Measurements from ENCODE around the gene KRT33A. TPM values are rescaled to one million over a fixed set of nuclear protein-coding genes. Genes with fewer than 3 reads are reported as not detected.
"Not testable (repeated sequence)": the region's sequence is repeated elsewhere in the genome, so short reads cannot be mapped to it uniquely, and the experiment has no call there.

The KRT33A gene
- polyA plus RNA-seq, 6 donors from 2014 or later = not detected

GRCh38 chr17:41351177-41351576 lies 549 bp upstream of the KRT33A start:
- peaks cover 0 to 8% of the 10 kb centered on the region in 2 donors for H3K36me3 Mint-ChIP-seq
- DNase-seq (no peak), ATAC-seq (ENCODE audit: low read depth in 2 of 2) (no peak)
- no peak overlapping the region for H3K4me3 Mint-ChIP-seq
- peaks cover 0 to 4% (median 0%) of the 10 kb centered on the region in 7 donors for H3K9me3 Mint-ChIP-seq
- H3K27me3 Mint-ChIP-seq = peaks cover 23 to 40% (median 35%) of the 10 kb centered on the region in 3 donors
- no peak overlapping the region for H3K27ac Mint-ChIP-seq
- H3K4me1 Mint-ChIP-seq = no peaks in the 10 kb centered on the region

GRCh38 chr17:41347869-41348760 lies 2.5 kb downstream of the KRT33A start:
- peaks cover 0 to 13% of the 10 kb centered on the region in 2 donors for H3K36me3 Mint-ChIP-seq
- no peak for ATAC-seq (ENCODE audit: low read depth in 2 of 2)
- H3K4me3 Mint-ChIP-seq = no peak overlapping the region
- H3K27me3 Mint-ChIP-seq = peaks cover 12 to 34% (median 34%) of the 10 kb centered on the region in 3 donors
- H3K4me1 Mint-ChIP-seq = no peaks in the 10 kb centered on the region
- H3K27ac Mint-ChIP-seq = peak overlapping the region in 1 of 6 donors; percentile 26
- no peak for DNase-seq
- H3K9me3 Mint-ChIP-seq = peaks cover 0 to 11% (median 3%) of the 10 kb centered on the region in 7 donors

- not testable (repeated sequence) for DNase-seq; ATAC-seq (ENCODE audit: low read depth in 2 of 2); H3K4me1 Mint-ChIP-seq; H3K27ac Mint-ChIP-seq; H3K4me3 Mint-ChIP-seq
- H3K27me3 Mint-ChIP-seq = peaks cover 0 to 28% (median 21%) of the 10 kb centered on the region in 3 donors
- peaks cover 0 to 12% of the 10 kb centered on the region in 2 donors for H3K36me3 Mint-ChIP-seq
- H3K9me3 Mint-ChIP-seq = peaks cover 8 to 24% (median 10%) of the 10 kb centered on the region in 7 donors
These were observed 4.2 kb downstream of the KRT33A start for GRCh38 chr17:41346421-41346820.

- DNase-seq (no peak), ATAC-seq (ENCODE audit: low read depth in 2 of 2) (no peak)
- Mint-ChIP-seq H3K36me3 (peaks cover 0 to 12% of the 10 kb centered on the region in 2 donors), H3K27ac (no peak overlapping the region), H3K4me1 (peaks cover 0 to 2% (median under 1%) of the 10 kb centered on the region in 3 donors), H3K27me3 (peaks cover 0 to 27% (median 20%) of the 10 kb centered on the region in 3 donors), H3K4me3 (no peak overlapping the region), H3K9me3 (peaks cover 8 to 24% (median 10%) of the 10 kb centered on the region in 7 donors)
These were observed 4.6 kb downstream of the KRT33A start for GRCh38 chr17:41345992-41346391.

- peaks cover 0 to 12% of the 10 kb centered on the region in 2 donors for H3K36me3 Mint-ChIP-seq
- H3K4me3 Mint-ChIP-seq = no peak overlapping the region
- peaks cover 3 to 29% (median 18%) of the 10 kb centered on the region in 3 donors for H3K27me3 Mint-ChIP-seq
- no peak overlapping the region for H3K27ac Mint-ChIP-seq
- ATAC-seq (ENCODE audit: low read depth in 2 of 2) (no peak), DNase-seq (no peak)
- H3K9me3 Mint-ChIP-seq = peaks cover 8 to 24% (median 10%) of the 10 kb centered on the region in 7 donors
- peaks cover 14 to 15% (median 14%) of the 10 kb centered on the region in 3 donors for H3K4me1 Mint-ChIP-seq
These were observed 7.6 kb downstream of the KRT33A start for GRCh38 chr17:41343029-41343428.

GRCh38 chr17:41340934-41341861 lies 9.4 kb downstream of the KRT33A start:
- Mint-ChIP-seq H3K4me3 (no peak overlapping the region), H3K27ac (peak overlapping the region in 1 of 6 donors; percentile 61), H3K27me3 (peaks cover 9 to 29% (median 12%) of the 10 kb centered on the region in 3 donors), H3K4me1 (peaks cover 14 to 15% (median 14%) of the 10 kb centered on the region in 3 donors), H3K36me3 (peaks cover 0 to 12% of the 10 kb centered on the region in 2 donors), H3K9me3 (peaks cover 8 to 24% (median 10%) of the 10 kb centered on the region in 7 donors)
- DNase-seq (no peak), ATAC-seq (ENCODE audit: low read depth in 2 of 2) (no peak)

- ATAC-seq (ENCODE audit: low read depth in 2 of 2) = no peak
- H3K9me3 Mint-ChIP-seq = peaks cover 8 to 24% (median 10%) of the 10 kb centered on the region in 7 donors
- peaks cover 14 to 15% (median 14%) of the 10 kb centered on the region in 3 donors for H3K4me1 Mint-ChIP-seq
- peaks cover 0 to 12% of the 10 kb centered on the region in 2 donors for H3K36me3 Mint-ChIP-seq
- peak overlapping the region in 1 of 6 donors; percentile 61 for H3K27ac Mint-ChIP-seq
- no peak for DNase-seq
- no peak overlapping the region for H3K4me3 Mint-ChIP-seq
- peaks cover 12 to 35% (median 14%) of the 10 kb centered on the region in 3 donors for H3K27me3 Mint-ChIP-seq
These were observed 10.1 kb downstream of the KRT33A start for GRCh38 chr17:41340494-41340893.

GRCh38 chr17:41339571-41340172 lies 11.0 kb downstream of the KRT33A start:
- ATAC-seq (ENCODE audit: low read depth in 2 of 2) = no peak
- Mint-ChIP-seq H3K27me3 (peaks cover 12 to 41% (median 18%) of the 10 kb centered on the region in 3 donors), H3K36me3 (peaks cover 0 to 12% of the 10 kb centered on the region in 2 donors), H3K27ac (peak overlapping the region in 2 of 6 donors; percentile 21 to 23), H3K9me3 (peaks cover 8 to 24% (median 10%) of the 10 kb centered on the region in 7 donors), H3K4me3 (no peak overlapping the region), H3K4me1 (peaks cover 14 to 18% (median 14%) of the 10 kb centered on the region in 3 donors)
- DNase-seq = no peak

- Mint-ChIP-seq H3K4me1 (peaks cover 14 to 22% (median 14%) of the 10 kb centered on the region in 3 donors), H3K4me3 (no peak overlapping the region)
- peak in 1 of 2 donors; percentile 65 for ATAC-seq (ENCODE audit: low read depth in 2 of 2)
These were observed 11.6 kb downstream of the KRT33A start for GRCh38 chr17:41338961-41339485.

GRCh38 chr17:41335747-41336146 lies 14.9 kb downstream of the KRT33A start:
- ATAC-seq (ENCODE audit: low read depth in 2 of 2) (no peak), DNase-seq (no peak)
- H3K36me3 Mint-ChIP-seq = no peaks in the 10 kb centered on the region
- peaks cover 17 to 49% (median 33%) of the 10 kb centered on the region in 3 donors for H3K27me3 Mint-ChIP-seq
- H3K4me1 Mint-ChIP-seq = peaks cover 10 to 24% (median 12%) of the 10 kb centered on the region in 3 donors
- H3K9me3 Mint-ChIP-seq = peaks cover 0 to 1% (median 0%) of the 10 kb centered on the region in 7 donors
- H3K27ac Mint-ChIP-seq = peak overlapping the region in 1 of 6 donors; percentile 32
- no peak overlapping the region for H3K4me3 Mint-ChIP-seq

More at GRCh38 chr17:41338961-41339485, 11.6 kb downstream of the KRT33A start:
- H3K9me3 Mint-ChIP-seq = peaks cover 8 to 21% (median 10%) of the 10 kb centered on the region in 7 donors
- peaks cover 15 to 39% (median 18%) of the 10 kb centered on the region in 3 donors for H3K27me3 Mint-ChIP-seq
- DNase-seq = no peak
- peaks cover 0 to 12% of the 10 kb centered on the region in 2 donors for H3K36me3 Mint-ChIP-seq
- peak overlapping the region in 1 of 6 donors; percentile 18 for H3K27ac Mint-ChIP-seq

- ATAC-seq (ENCODE audit: low read depth in 2 of 2) (no peak), DNase-seq (no peak)
- Mint-ChIP-seq H3K4me1 (peaks cover 0 to 16% (median 3%) of the 10 kb centered on the region in 3 donors), H3K27ac (peak overlapping the region in 2 of 6 donors; percentile 13 to 44), H3K36me3 (no peaks in the 10 kb centered on the region), H3K27me3 (peaks cover 13 to 42% (median 33%) of the 10 kb centered on the region in 3 donors), H3K9me3 (peaks cover 0 to 1% (median 0%) of the 10 kb centered on the region in 7 donors), H3K4me3 (no peak overlapping the region)
These were observed 16.0 kb downstream of the KRT33A start for GRCh38 chr17:41334385-41335305.
